ENCODE data around the gene IZUMO1. TPM values are rescaled to one million over a fixed set of nuclear protein-coding genes. Genes with fewer than 3 reads are reported as not detected.

Gene IZUMO1
- total and polyA plus RNA-seq, 9 of the 15 experiments (the other 6 are each of a cell fraction or from before 2014, with no cell fraction given) = 0.14 to 2.1 (median 0.73) TPM

- TF ChIP-seq PATZ1 (CRISPR knock-in tag; IDR thresholded peaks at IDR 0.05; ENCODE audit: borderline replicate concordance) (no peak), ZNF124 (CRISPR knock-in tag; IDR thresholded peaks at IDR 0.05) (no peak), U2AF1 (optimal IDR thresholded peaks at IDR 0.05; ENCODE audit: low read depth, low read length) (no peak), DDX20 (tag; IDR thresholded peaks at IDR 0.05; ENCODE audit: low read depth) (no peak), HDAC8 (tag; IDR thresholded peaks at IDR 0.05) (no peak), TARDBP (IDR thresholded peaks at IDR 0.05) (peak; percentile 88), SAFB2 (IDR thresholded peaks at IDR 0.05; ENCODE audit: borderline replicate concordance, low read depth, low read length, severe bottlenecking) (no peak), SIX5 (IDR thresholded peaks at IDR 0.05; ENCODE audit: borderline replicate concordance in 1 of 2, insufficient read depth in 1 of 2, low read depth in 1 of 2, low read length in 2 of 2) (peak; percentile 99), FOXP4 (CRISPR knock-in tag; IDR thresholded peaks at IDR 0.05; ENCODE audit: borderline replicate concordance) (no peak), PML (IDR thresholded peaks at IDR 0.05; ENCODE audit: low read length) (no peak), CC2D1A (IDR thresholded peaks at IDR 0.05) (peak; percentile 91), TCF15 (CRISPR knock-in tag; IDR thresholded peaks at IDR 0.05) (no peak), ETS2 (tag; IDR thresholded peaks at IDR 0.05; ENCODE audit: borderline replicate concordance, poor library complexity, severe bottlenecking) (no peak), MYBL2 (IDR thresholded peaks at IDR 0.05; ENCODE audit: low read depth) (no peak), MYBL2 (CRISPR knock-in tag; IDR thresholded peaks at IDR 0.05; ENCODE audit: borderline replicate concordance) (no peak), ZNF699 (CRISPR knock-in tag; IDR thresholded peaks at IDR 0.05; ENCODE audit: insufficient replicate concordance) (no peak), JUN (IDR thresholded peaks at IDR 0.05; ENCODE audit: borderline replicate concordance, low read depth, low read length) (peak; percentile 65; the same call in 1 of the 2 replicates), JUN (CRISPR knock-in tag; IDR thresholded peaks at IDR 0.05; ENCODE audit: borderline replicate concordance) (peak; percentile 61; the same call in 1 of the 2 replicates), NEUROD1 (IDR thresholded peaks at IDR 0.05; ENCODE audit: borderline replicate concordance, low read depth, low read length, partially characterized antibody) (no peak), ZNF274 (IDR thresholded peaks at IDR 0.05; ENCODE audit: borderline replicate concordance, low read depth, low read length) (no peak), MBD1 (CRISPR knock-in tag; IDR thresholded peaks at IDR 0.05) (no peak)
These were observed 48.5 kb upstream of the IZUMO1 start (continued) for GRCh38 chr19:48795055-48795684.
